Pancreas (tissue), 10 donors: ENCODE measurements around the gene LAS1L. TPM values are rescaled to one million over a fixed set of nuclear protein-coding genes. Genes with fewer than 3 reads are reported as not detected.
"Not testable (repeated sequence)": the region's sequence is repeated elsewhere in the genome, so short reads cannot be mapped to it uniquely, and the experiment has no call there.

ENCODE experiments used
- ATAC-seq, 4 donors: fragments of 200-7000 bp; cut with Tn5 transposase; one replicate each; pipeline versions ENCODE4 v1.8.0 to v1.9.1; 2020; ENCODE audit warnings: mild to moderate bottlenecking in 4 of 4, moderate library complexity in 4 of 4
- DNase-seq, 6 donors: peaks; one replicate each; pipeline ENCODE4 v3.0.0-alpha.2; 2020
- FAIRE-seq: peaks from 2 replicates; lab custom pipeline; 2012; peaks lifted over from hg19 to GRCh38; lab: Jason Lieb, UNC
- H3K27ac ChIP-seq, 4 donors: fragments of 200-600 bp; sonication (generic); 1 replicate in 3 of 4; 2 replicates in 1 of 4; pipeline versions ENCODE4 v1.5.0 to v1.8.0; 2020
- H3K27me3 ChIP-seq, 4 donors: fragments of 200-600 bp; one replicate each; pipeline ENCODE4 v1.8.0; 2021
- H3K36me3 ChIP-seq, 3 donors: fragments of 200-600 bp; sonication (generic) in 1 of 3; one replicate each; pipeline versions ENCODE4 v1.5.0 to v1.8.0; 2020 to 2021
- H3K4me1 ChIP-seq, 3 donors: fragments of 200-600 bp; one replicate each; pipeline ENCODE4 v1.8.0; 2021
- H3K4me3 ChIP-seq, 4 donors: fragments of 200-600 bp; sonication (generic) in 2 of 4; one replicate each; pipeline versions ENCODE4 v1.5.0 to v1.8.0; 2020 to 2021
- H3K9me3 ChIP-seq, 4 donors: fragments of 200-600 bp; one replicate each; pipeline ENCODE4 v1.8.0; 2021
- CTCF ChIP-seq, 4 donors: fragments of 200-600 bp; sonication (generic) in 3 of 4; IDR thresholded peaks; one replicate each; pipeline versions ENCODE4 v1.5.0 to v1.8.0; 2021; ENCODE audit warnings: antibody characterized with exemption in 4 of 4
- WGBS, 2 donors: extraction: QIAGEN DNeasy Blood & Tissue Kit; methylation state at CpG; one replicate each; pipeline ENCODE4 v1.1.7; 2013; 5-methylcytosine and 5-hydroxymethylcytosine counted together
- intact Hi-C, 3 donors: fragments of 100-400 bp; cut with DNase I; formaldehyde crosslinking; loops; one replicate each; pipeline versions ENCODE4 v1.11.1 to v1.14.2; 2022
- polyA plus RNA-seq, 2 donors: library from polyadenylated mRNA; stranded (reverse); fragments of 200-250 nt; gene quantifications; one replicate each; pipeline ENCODE4 v1.2.3, GENCODE V29; 2013
- total RNA-seq, 6 donors: library from RNA; stranded (reverse); fragmentation: NEBNext Ultra II Directional in 4 of 6; extraction: Animal tissue kit (Norgen Biotek cat#: 25700) in 4 of 6; gene quantifications; one replicate each; pipeline versions ENCODE4 v1.2.1 to v1.2.4, GENCODE V29; 2021 to 2023
- donor health status: healthy with polysubstance abuse.
- donor health status: DM: no; HTN: no; CAD: no; lungs with moderate emphysema.
- donor health status: DM: no; HTN: no; CAD: no.
- donor health status: control.
- donor health status: control.
- donor health status: Bipolar disorder and iron deficiency.
- donor health status: DM: yes; HTN: yes; CAD: no.
- donor health status: DM: no; HTN: no; CAD: no.
- donor health status: DM: no; HTN: no; CAD: no.
- donor health status: DM: yes; HTN: yes; CAD: no.

The LAS1L gene
- total and polyA plus RNA-seq, 8 donors: 10.5 to 26.9 (median 14.4) TPM

- H3K27me3 ChIP-seq: no peaks in the 10 kb centered on the region
- FAIRE-seq: no peak
- WGBS, 2 donors: 72 to 87% methylated on average over 3 of the region's 3 CpGs
- H3K4me3 ChIP-seq: no peak overlapping the region
- no peak for DNase-seq
- H3K36me3 ChIP-seq: no peaks in the 10 kb centered on the region
- no peak for TF ChIP-seq CTCF (IDR thresholded peaks at IDR 0.05)
- no peak overlapping the region for H3K27ac ChIP-seq
- peaks cover 0 to 6% (median 0%) of the 10 kb centered on the region in 3 donors for H3K4me1 ChIP-seq
- no peaks in the 10 kb centered on the region for H3K9me3 ChIP-seq
- ATAC-seq: no peak
- intact Hi-C loops: no loop called here
Measured at GRCh38 chrX:65532016-65532415, 2.6 kb downstream of the LAS1L start.

GRCh38 chrX:65528705-65529340 is 5.8 kb downstream of the LAS1L start:
- ATAC-seq (peak; percentile 46 to 88 (median 76)), DNase-seq (peak in 4 of 6 donors; percentile 51 to 84 (median 62)), FAIRE-seq (no peak)
- 38 to 44% methylated on average over 9 of the region's 9 CpGs for WGBS, 2 donors
- H3K36me3 ChIP-seq: peaks cover 0 to 11% (median 3%) of the 10 kb centered on the region in 3 donors
- intact Hi-C loops: no loop called here
- H3K9me3 ChIP-seq: no peaks in the 10 kb centered on the region
- H3K4me1 ChIP-seq: peaks cover 0 to 6% (median 0%) of the 10 kb centered on the region in 3 donors
- no peak overlapping the region for H3K27ac ChIP-seq
- no peak overlapping the region for H3K4me3 ChIP-seq
- TF ChIP-seq CTCF (IDR thresholded peaks at IDR 0.05): peak; percentile 94 to 99 (median 96)
- H3K27me3 ChIP-seq: no peaks in the 10 kb centered on the region

- peaks cover 2 to 11% (median 3%) of the 10 kb centered on the region in 3 donors for H3K36me3 ChIP-seq
- no peak for FAIRE-seq
- no peak for TF ChIP-seq CTCF (IDR thresholded peaks at IDR 0.05)
- H3K4me3 ChIP-seq: no peak overlapping the region
- H3K27ac ChIP-seq: no peak overlapping the region
- no peak for DNase-seq
- H3K27me3 ChIP-seq: no peaks in the 10 kb centered on the region
- intact Hi-C loops: no loop called here
- H3K9me3 ChIP-seq: no peaks in the 10 kb centered on the region
- peaks cover 0 to 4% (median 0%) of the 10 kb centered on the region in 3 donors for H3K4me1 ChIP-seq
- no peak for ATAC-seq
- WGBS, 2 donors: 32 to 35% methylated on average over 3 of the region's 3 CpGs
Measured at GRCh38 chrX:65528293-65528692, 6.3 kb downstream of the LAS1L start.

- Histone ChIP-seq H3K4me1 (no peaks in the 10 kb centered on the region), H3K9me3 (no peaks in the 10 kb centered on the region), H3K36me3 (peaks cover 3 to 17% (median 4%) of the 10 kb centered on the region in 3 donors), H3K27me3 (no peaks in the 10 kb centered on the region), H3K27ac (no peak overlapping the region), H3K4me3 (no peak overlapping the region)
- FAIRE-seq (no peak), ATAC-seq (no peak), DNase-seq (no peak)
- intact Hi-C loops: no loop called here
- no peak for TF ChIP-seq CTCF (IDR thresholded peaks at IDR 0.05)
- 84 to 94% methylated on average over 9 of the region's 9 CpGs for WGBS, 2 donors
Measured at GRCh38 chrX:65524139-65524538, 10.4 kb downstream of the LAS1L start.

GRCh38 chrX:65522739-65523372 is 11.7 kb downstream of the LAS1L start:
- Histone ChIP-seq H3K27ac (no peak overlapping the region), H3K4me3 (no peak overlapping the region), H3K36me3 (peaks cover 3 to 17% (median 4%) of the 10 kb centered on the region in 3 donors), H3K4me1 (no peaks in the 10 kb centered on the region), H3K9me3 (no peaks in the 10 kb centered on the region), H3K27me3 (no peaks in the 10 kb centered on the region)
- intact Hi-C loops: no loop called here
- TF ChIP-seq CTCF (IDR thresholded peaks at IDR 0.05): no peak
- FAIRE-seq: no peak
- WGBS, 2 donors: 71 to 82% methylated on average over 3 of the region's 3 CpGs
- no peak for DNase-seq
- no peak for ATAC-seq

GRCh38 chrX:65519530-65519929 is 15.1 kb downstream of the LAS1L start:
- H3K27me3 ChIP-seq, H3K9me3 ChIP-seq, DNase-seq, H3K4me3 ChIP-seq, FAIRE-seq, H3K4me1 ChIP-seq, ATAC-seq, H3K36me3 ChIP-seq, H3K27ac ChIP-seq, intact Hi-C loops: not testable (repeated sequence)
- whole genome bisulfite sequencing, 2 donors: 67 to 69% methylated on average over 3 to 4 of the region's 6 CpGs

GRCh38 chrX:65518980-65519379 is 15.6 kb downstream of the LAS1L start:
- H3K4me1 ChIP-seq, intact Hi-C loops, FAIRE-seq, H3K27ac ChIP-seq, H3K36me3 ChIP-seq, H3K4me3 ChIP-seq, DNase-seq, ATAC-seq, H3K27me3 ChIP-seq, H3K9me3 ChIP-seq: not testable (repeated sequence)
- WGBS, 2 donors: 74 to 85% methylated on average over 4 of the region's 9 CpGs
